WTC11 (cell line): Measurements from ENCODE around the gene NRXN2.

ENCODE experiments used
- FOXK1 ChIP-seq: sonication (generic); formaldehyde crosslinking; IDR thresholded peaks from 2 replicates; pipeline ENCODE4 v1.8.0; 2022; ENCODE audit warnings: mild to moderate bottlenecking, moderate library complexity, missing genetic modification reagents
- TEAD4 ChIP-seq: sonication (generic); formaldehyde crosslinking; IDR thresholded peaks from 2 replicates; pipeline ENCODE4 v1.8.0; 2022; ENCODE audit warnings: mild to moderate bottlenecking, missing genetic modification reagents
- TF ChIP-seq, protein P1 (sequence below): fragments of 200-600 bp; IDR thresholded peaks from 2 replicates; pipeline ENCODE4 v1.8.0; 2022; ENCODE audit warnings: antibody characterized with exemption
- TF ChIP-seq, protein P2 (sequence below): sonication (generic); formaldehyde crosslinking; IDR thresholded peaks from 2 replicates; pipeline ENCODE4 v1.8.1; 2023; ENCODE audit warnings: mild to moderate bottlenecking, missing genetic modification reagents, moderate library complexity

DNA sequence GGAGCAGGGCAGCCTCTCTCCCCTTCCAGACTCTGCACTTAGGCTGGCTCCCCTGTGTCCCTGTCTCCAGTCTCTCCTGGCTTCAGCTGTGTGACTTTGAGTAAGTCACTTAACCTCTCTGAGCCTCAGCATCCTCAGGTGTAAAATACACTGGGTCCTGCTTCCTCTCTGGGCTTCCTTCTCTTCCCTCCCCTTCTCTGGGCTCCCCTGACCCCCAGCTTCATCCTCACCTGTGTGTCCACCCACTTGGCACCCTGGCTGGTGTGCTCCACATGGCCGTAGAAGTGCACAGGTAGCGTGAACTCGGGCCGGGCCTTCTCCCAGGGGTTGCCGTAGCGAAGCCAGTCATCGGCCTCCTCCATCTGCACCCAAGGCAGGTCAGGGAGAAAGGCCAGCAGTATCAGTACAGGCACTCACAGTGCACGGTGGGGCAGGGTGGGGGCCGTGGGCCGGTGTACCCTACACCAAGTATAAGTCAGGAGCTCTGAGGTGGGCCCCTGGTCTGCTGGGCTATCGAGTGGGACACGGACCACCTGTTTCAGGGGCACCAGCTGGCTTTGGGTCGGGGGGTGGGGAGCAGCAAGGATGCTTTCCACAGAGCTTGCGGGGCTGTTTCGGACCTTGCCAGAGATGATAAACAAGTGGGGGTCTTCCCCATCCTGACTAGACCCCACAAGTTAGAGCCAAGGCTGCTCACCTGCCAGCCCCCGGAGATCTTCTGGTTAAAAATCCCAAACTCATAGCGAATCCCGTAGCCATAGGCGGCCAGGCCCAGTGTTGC, 34.7 kb upstream of the NRXN2 start:
- TF ChIP-seq, protein P1, sequence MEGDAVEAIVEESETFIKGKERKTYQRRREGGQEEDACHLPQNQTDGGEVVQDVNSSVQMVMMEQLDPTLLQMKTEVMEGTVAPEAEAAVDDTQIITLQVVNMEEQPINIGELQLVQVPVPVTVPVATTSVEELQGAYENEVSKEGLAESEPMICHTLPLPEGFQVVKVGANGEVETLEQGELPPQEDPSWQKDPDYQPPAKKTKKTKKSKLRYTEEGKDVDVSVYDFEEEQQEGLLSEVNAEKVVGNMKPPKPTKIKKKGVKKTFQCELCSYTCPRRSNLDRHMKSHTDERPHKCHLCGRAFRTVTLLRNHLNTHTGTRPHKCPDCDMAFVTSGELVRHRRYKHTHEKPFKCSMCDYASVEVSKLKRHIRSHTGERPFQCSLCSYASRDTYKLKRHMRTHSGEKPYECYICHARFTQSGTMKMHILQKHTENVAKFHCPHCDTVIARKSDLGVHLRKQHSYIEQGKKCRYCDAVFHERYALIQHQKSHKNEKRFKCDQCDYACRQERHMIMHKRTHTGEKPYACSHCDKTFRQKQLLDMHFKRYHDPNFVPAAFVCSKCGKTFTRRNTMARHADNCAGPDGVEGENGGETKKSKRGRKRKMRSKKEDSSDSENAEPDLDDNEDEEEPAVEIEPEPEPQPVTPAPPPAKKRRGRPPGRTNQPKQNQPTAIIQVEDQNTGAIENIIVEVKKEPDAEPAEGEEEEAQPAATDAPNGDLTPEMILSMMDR, result no peak
- TF ChIP-seq, protein P2, sequence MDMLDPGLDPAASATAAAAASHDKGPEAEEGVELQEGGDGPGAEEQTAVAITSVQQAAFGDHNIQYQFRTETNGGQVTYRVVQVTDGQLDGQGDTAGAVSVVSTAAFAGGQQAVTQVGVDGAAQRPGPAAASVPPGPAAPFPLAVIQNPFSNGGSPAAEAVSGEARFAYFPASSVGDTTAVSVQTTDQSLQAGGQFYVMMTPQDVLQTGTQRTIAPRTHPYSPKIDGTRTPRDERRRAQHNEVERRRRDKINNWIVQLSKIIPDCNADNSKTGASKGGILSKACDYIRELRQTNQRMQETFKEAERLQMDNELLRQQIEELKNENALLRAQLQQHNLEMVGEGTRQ (CRISPR knock-in tag), result no peak
- TF ChIP-seq TEAD4 (no peak), FOXK1 (CRISPR knock-in tag) (no peak)
